Measurements from ENCODE around the gene CNGB1.

DNA sequence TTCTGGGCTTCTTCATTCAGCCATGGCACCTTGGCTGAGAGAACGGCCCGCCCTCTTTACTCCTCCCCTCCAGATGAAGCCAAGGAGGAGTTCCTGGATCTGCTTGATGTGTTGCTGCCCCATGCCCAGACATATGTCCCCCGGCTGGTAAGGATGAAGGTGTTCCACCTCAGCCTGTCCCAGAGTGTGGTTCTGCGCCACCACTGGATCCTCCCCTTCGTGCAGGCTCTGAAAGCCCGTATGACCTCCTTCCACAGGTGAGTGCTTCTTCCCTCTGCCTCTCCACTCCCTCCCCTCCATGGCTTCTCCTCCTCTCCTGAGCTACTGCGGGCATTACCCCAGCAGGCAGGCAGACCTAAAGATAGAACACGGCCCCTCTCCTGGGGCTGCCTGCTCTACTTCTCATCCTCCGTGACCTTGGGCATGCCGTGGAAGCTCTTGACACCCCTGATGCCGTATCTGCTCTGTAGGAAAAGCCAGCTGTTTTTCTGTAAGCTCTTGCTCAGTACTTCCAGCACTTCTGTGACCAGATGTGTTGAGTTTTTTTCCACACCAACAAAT lies 39.0 kb upstream of the CNGB1 start:
- TF ChIP-seq TCF12 (IDR thresholded peaks at IDR 0.05) (no peak), FOSL2 (IDR thresholded peaks at IDR 0.05; ENCODE audit: borderline replicate concordance, low read depth) (no peak), RFX5 (IDR thresholded peaks at IDR 0.05; ENCODE audit: low read length) (no peak), TEAD4 (IDR thresholded peaks at IDR 0.05; ENCODE audit: borderline replicate concordance, insufficient read depth) (no peak), TAF1 (IDR thresholded peaks at IDR 0.05; ENCODE audit: borderline replicate concordance, low read depth, low read length) (no peak), YY1 (IDR thresholded peaks at IDR 0.05; ENCODE audit: low read depth) (no peak), POLR2AphosphoS5 (IDR thresholded peaks at IDR 0.05; ENCODE audit: low read depth, low read length) (no peak)
- TF ChIP-seq, protein P1, sequence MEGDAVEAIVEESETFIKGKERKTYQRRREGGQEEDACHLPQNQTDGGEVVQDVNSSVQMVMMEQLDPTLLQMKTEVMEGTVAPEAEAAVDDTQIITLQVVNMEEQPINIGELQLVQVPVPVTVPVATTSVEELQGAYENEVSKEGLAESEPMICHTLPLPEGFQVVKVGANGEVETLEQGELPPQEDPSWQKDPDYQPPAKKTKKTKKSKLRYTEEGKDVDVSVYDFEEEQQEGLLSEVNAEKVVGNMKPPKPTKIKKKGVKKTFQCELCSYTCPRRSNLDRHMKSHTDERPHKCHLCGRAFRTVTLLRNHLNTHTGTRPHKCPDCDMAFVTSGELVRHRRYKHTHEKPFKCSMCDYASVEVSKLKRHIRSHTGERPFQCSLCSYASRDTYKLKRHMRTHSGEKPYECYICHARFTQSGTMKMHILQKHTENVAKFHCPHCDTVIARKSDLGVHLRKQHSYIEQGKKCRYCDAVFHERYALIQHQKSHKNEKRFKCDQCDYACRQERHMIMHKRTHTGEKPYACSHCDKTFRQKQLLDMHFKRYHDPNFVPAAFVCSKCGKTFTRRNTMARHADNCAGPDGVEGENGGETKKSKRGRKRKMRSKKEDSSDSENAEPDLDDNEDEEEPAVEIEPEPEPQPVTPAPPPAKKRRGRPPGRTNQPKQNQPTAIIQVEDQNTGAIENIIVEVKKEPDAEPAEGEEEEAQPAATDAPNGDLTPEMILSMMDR (IDR thresholded peaks at IDR 0.05), result no peak
- TF ChIP-seq, protein P2, sequence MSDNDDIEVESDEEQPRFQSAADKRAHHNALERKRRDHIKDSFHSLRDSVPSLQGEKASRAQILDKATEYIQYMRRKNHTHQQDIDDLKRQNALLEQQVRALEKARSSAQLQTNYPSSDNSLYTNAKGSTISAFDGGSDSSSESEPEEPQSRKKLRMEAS (IDR thresholded peaks at IDR 0.05; ENCODE audit: low read depth), result no peak
- TF ChIP-seq, protein P3, sequence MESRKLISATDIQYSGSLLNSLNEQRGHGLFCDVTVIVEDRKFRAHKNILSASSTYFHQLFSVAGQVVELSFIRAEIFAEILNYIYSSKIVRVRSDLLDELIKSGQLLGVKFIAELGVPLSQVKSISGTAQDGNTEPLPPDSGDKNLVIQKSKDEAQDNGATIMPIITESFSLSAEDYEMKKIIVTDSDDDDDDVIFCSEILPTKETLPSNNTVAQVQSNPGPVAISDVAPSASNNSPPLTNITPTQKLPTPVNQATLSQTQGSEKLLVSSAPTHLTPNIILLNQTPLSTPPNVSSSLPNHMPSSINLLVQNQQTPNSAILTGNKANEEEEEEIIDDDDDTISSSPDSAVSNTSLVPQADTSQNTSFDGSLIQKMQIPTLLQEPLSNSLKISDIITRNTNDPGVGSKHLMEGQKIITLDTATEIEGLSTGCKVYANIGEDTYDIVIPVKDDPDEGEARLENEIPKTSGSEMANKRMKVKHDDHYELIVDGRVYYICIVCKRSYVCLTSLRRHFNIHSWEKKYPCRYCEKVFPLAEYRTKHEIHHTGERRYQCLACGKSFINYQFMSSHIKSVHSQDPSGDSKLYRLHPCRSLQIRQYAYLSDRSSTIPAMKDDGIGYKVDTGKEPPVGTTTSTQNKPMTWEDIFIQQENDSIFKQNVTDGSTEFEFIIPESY (IDR thresholded peaks at IDR 0.05; ENCODE audit: borderline replicate concordance, low read depth), result no peak
- TF ChIP-seq, protein P4, sequence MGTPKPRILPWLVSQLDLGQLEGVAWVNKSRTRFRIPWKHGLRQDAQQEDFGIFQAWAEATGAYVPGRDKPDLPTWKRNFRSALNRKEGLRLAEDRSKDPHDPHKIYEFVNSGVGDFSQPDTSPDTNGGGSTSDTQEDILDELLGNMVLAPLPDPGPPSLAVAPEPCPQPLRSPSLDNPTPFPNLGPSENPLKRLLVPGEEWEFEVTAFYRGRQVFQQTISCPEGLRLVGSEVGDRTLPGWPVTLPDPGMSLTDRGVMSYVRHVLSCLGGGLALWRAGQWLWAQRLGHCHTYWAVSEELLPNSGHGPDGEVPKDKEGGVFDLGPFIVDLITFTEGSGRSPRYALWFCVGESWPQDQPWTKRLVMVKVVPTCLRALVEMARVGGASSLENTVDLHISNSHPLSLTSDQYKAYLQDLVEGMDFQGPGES (IDR thresholded peaks at IDR 0.05; ENCODE audit: low read depth, low read length), result no peak

All from SK-N-SH (cell line).